ENCODE results near the gene CASTOR2.
"Not testable (repeated sequence)": the region's sequence is repeated elsewhere in the genome, so short reads cannot be mapped to it uniquely, and the experiment has no call there.

- TF ChIP-seq, protein P1, sequence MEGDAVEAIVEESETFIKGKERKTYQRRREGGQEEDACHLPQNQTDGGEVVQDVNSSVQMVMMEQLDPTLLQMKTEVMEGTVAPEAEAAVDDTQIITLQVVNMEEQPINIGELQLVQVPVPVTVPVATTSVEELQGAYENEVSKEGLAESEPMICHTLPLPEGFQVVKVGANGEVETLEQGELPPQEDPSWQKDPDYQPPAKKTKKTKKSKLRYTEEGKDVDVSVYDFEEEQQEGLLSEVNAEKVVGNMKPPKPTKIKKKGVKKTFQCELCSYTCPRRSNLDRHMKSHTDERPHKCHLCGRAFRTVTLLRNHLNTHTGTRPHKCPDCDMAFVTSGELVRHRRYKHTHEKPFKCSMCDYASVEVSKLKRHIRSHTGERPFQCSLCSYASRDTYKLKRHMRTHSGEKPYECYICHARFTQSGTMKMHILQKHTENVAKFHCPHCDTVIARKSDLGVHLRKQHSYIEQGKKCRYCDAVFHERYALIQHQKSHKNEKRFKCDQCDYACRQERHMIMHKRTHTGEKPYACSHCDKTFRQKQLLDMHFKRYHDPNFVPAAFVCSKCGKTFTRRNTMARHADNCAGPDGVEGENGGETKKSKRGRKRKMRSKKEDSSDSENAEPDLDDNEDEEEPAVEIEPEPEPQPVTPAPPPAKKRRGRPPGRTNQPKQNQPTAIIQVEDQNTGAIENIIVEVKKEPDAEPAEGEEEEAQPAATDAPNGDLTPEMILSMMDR (IDR thresholded peaks at IDR 0.05) = not testable (repeated sequence)
- not testable (repeated sequence) for TF ChIP-seq ZFX (IDR thresholded peaks at IDR 0.05; ENCODE audit: borderline replicate concordance)
Measured at GRCh38 chr7:74931563-74932328, 32.8 kb upstream of the CASTOR2 start.
